HTR-8/SVneo (cell line): Measurements from ENCODE around the gene GUK1.
A peak's percentile ranks its signal among the peaks of the same experiment; 100 is the strongest.

Source experiments
- DNase-seq: peaks from one replicate; pipeline ENCODE4 v3.0.0; 2011; ENCODE audit warnings: low spot score, mixed read lengths; ENCODE audit not compliant: insufficient read length
- FAIRE-seq: peaks from 2 replicates; lab custom pipeline; 2011; peaks lifted over from hg19 to GRCh38; lab: Jason Lieb, UNC

Gene GUK1

DNA sequence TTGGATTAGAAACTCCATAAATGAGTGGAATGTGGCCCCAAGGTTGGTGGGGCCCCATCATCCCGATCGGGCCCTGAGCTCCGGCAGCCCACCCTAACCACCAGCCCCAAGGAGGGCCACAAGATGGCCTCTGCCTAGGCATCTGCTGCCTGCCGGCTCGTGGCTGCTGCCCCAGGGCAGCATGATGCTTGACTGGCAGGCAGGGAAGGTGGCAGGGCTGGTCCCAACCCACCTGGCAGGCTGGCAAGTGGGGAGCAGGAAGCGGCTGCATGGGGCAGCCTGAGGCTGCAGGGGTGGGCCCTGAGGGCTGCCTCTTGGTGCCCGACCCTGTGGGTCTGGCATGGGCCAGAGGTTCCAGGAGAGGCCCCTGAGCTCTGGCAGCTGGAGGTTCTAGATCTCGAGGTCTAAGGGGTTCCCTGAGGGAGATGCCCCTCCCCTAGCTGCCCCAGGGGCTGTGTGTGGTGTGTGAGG lies 8.9 kb downstream of the GUK1 start:
- no peak for FAIRE-seq
- DNase-seq = no peak

DNA sequence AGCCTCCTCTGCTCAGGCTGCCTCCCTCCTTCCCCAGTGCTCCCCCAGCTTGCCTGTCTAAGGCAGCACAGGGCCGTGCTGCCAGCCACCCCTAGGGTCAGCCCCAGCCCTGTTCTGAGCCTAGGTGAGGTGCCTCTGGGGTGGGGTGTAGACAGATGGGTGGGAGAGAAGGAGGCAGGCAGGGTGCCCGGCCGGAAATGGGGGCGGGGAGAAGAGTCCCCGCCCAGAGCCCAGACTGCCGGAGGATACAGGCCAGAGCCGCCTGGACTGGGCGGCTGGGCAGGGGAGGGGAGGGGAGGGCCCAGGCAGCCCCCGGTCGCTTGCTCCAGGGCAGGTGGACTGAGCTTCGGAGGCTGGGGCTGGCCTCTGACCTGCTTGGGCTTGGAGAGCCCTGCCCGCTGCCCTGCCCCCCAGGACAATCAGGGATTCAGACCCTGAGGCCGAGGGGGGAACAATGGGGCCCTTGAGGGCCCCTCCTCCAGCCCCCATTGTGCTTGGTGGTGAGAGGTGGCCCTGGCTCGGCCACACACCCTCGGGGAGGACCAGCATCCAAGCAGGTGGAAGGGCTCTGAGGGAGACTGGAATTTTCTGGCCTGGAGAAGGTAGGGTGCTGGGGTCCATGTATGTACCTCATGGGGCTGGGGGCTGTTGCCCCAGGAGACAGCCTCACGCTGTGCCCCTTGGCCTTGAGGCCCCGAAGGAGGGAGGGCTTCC lies 9.5 kb downstream of the GUK1 start, which contains the start of gene GJC2:
GJC2 (plus strand) TSS at position 525 of the 714 bp plus-strand sequence. CDS start 7,829 bp downstream, outside the sequence.
- no peak for DNase-seq
- FAIRE-seq = no peak

DNA sequence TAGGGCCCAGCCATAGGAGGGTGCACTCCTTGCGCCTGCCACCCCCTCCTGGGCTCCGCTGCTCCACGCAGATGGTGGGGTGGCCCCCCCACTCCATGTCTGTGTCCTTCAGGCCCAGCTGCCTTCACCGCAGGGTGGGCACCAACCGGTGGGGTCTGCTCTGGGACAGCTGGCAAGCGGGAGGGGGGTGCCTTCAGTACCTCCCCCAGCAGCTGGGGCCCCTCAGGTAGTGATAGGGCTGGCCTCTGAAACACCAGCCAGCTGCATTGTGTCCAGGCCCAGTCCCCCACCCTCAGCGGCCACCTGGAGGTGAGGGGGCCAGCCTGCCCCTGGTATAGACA lies 10.0 kb downstream of the GUK1 start:
- no peak for DNase-seq
- FAIRE-seq = no peak

DNA sequence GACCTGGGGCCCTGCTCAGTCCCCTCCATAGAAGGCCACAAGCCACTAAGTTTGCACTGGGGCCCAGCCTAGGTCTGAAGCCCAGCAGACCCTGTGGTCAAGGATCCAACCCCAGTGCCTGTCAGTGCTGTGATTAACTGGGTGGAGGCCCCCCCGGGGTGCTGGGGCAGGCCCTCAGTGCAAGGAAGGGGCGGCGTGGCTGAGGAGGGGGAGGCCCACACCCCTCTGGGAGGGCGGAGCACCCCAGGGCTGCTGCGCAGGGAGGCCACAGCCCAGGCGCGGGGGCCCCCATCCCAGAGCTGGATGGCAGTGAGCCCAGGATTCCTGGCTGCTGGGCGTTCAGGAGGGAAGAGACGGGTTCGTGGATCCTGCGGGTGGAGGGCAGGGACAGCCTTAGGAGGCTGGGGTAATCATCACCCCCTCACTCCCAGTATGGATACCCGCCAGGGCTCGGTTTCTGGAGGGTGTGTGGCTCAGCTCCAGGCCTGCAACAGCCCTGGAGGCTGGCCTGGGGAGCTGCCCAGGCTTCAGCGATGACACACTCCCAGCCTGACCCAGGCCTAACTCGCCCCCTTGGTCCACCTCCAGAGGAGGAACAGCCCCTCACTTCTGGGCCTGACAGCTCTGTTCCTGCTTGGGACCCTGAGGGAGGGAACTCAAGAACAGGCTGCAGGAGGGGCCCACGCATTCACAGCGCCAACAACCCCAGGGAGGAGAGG lies 10.5 kb downstream of the GUK1 start:
- FAIRE-seq (no peak), DNase-seq (no peak)

DNA sequence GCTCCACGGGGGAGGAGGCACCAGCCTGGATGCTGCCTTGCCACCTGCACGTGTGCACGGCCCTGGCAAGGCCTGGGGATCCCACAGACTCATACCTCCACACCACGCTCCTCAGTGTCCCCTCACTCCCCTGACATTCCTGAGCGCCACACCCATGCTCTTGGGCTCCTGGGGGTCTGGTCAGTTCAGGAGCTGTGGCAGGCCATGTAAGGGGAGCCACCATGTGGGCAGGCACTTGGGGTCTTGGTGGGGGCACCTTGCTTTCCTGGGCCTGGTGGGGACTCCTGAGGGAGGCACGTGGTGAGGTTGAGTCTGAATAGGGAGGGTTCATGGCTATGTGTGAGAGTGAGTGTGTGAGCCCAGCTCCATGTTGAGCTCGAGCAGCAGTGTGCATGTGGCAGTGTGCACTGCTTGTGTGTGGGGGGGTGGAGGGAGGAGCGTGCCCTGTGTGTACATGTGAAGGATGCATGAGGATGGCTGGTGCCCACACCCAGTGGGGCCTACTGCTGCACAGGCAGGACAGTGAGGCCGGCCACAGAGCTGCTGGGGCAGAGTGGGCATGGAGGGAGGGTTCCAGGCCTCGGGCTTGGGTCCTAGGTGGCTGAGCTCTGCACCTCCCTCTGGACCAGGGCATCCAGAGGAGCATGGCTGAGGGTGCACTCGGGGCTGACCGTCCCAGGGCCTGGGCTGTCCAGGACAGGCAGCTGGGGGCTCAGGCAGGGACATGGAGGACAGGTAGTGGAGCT lies 11.3 kb downstream of the GUK1 start:
- DNase-seq (no peak), FAIRE-seq (no peak)

DNA sequence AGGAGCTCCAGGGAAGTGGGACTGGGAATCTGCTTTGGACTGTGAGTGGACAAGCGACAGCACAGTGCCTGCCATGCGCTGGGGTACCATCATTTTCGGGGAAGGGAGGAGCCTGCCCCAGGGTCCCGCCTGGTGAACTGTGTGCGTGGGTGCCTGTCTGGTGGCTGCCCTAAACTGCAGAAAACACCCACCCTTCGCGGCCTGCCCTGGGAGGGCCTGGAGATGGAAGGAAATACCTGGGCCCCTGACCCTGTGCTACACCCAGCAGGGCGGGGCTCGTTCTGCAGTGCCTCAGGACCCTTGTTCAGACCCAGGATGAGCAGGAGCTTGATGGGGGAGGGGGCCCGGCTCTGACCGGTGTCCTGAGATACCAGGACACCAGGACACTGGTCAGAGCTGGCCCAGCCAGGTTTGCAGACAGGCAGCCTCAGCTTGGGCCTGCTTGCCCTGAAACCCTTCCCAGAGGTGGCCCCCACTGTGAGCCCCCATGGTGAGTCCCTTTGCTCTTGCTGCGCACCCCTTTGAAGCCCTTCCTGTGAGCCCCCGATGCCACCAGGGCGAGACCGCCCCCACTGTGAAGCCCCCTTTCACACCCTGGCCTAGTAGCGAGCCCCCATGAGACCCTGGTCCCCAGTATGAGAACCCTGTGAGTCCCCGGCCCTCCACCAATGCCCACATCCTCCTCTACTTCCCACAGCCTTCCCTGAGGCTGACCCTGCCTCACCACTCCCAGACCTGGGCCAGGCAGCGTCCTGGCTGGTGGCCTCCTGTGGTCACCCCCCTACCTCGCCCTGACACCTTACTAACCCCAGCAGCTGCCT lies 12.2 kb downstream of the GUK1 start:
- FAIRE-seq = no peak
- DNase-seq = no peak

DNA sequence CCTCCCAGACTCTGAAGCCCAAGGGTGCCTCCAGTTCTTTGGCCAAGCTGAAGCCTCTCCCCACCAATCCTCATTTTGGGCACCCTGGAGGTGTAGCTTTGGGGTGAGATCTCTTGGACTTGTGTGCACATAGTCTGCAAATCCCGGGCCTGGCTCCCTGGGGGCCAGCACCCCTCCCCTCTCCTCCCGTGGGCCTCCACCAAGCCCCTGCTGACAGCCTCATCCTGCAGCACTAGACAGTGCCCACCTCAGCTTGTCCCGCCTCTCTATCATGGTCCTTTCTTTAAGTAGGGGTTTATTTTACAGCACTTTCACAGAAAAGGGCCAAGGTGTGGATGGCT lies 12.8 kb downstream of the GUK1 start:
- FAIRE-seq = no peak

DNA sequence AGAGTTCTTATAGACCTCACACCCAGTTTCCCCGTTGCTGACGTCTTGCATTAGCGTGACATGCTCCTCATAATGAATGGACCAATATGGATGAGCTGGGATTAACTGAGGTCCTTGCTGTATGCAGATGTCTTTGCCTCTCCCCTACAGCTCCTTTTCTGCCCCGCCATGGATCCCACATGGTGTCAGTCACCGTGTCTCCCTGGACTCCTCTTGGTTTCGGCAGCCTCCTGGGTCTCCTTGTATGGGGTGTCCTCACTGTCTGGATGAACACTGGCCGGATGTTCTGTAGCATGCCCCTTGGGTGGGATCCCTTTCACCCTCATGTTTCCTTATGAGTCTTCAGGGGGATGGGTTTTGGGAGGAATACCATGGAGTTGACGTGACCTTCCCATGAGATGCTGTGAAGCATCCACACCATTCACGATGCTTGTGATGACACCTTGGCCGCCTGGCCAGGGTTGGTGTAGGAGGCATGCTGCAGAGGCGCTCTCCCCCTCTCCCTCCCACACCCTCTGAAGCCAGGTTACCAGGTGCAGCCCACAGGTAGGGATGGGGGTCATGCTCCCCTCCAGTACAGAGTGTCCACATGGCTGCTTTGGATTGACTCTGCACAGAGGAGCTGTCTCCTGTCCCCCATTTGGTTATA lies 14.1 kb downstream of the GUK1 start:
- FAIRE-seq (no peak), DNase-seq (no peak)

More for the DNA sequence above, 12.8 kb downstream of the GUK1 start:
- no peak for DNase-seq

DNA sequence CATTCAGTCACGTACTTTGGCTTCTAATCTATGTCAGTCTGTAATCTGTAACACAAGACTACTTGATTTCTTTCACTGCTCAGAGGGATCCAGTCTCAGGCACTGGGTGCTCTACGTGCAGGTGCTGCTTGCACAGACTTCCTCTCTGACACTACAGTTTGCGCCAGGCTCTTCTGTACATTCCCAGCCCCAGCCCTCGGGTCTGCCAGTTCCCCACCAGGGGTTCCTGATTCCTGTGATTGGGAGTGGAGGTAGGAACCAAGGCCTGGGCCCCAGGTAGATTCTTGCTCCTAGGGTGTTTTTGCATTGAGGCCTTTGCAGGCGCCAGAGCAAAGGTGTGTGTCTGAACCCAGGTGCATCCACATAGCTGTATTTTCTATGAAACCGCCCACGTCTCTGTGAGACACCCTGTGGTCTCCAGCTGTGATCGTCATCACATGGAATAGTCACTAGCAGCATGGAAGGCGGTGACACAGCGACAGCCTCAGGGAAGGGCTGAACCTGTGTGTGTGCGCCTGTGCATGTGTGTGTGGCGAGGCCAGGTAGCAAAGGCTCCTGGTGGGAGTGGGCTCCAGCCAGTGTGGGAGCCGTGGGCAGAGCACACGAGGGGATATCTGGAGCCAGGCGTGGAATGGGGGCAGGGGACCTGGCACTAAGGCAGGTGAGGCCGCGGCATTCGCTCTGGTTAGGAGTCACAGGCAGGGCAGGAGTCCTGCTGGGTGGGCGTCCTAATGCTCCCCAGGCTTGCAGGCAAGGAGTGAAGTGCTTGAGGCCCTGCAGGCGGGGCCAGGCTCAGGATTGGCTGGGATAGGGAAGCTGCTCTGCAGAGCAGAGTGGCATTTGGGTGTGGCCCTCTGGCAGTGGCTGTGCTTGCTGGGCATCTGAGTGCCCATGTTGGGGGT lies 14.8 kb downstream of the GUK1 start:
- FAIRE-seq (no peak), DNase-seq (no peak)

DNA sequence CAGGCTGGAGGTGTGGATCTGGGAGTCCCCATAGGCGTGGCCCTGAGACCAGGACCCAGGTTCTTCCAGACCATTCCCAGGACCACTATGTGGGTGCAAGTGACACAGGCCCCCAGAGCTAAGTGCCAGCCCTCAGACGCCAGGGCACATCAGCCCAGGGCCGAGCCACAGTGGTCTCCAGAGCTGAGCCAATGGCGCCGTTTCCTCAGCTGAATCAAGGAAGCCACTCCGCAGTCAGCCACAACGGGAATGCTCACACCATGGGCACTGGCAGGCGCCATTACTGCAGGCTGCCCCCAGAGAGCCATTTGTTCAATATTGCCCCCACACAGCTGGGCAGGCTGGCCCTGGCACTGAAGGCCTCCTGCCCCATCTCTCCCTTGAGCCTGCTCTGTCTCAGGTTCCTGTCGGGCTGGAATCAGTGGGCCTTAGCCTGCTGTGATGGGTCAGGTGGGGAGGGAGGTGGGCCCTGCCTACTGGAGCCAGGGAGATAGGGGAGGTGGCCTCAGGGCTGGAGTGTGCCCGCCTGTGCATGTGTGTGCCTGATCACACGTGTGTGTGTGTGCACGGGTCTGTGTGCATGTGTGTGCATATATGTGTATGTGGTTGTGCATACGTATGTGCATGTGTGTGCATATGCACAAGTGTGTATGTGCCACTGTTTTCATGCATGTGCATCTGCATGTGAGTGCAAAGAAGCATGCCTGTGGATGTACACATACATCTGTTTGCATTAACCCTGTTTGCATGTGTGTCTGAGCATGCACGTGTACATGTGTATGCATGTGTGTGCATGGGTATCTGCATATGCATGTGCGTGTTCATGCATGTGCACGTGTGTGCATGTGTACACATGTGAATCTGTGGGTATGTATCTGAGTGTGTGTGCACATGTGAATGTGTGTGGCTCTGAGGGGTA lies 15.8 kb downstream of the GUK1 start:
- peak; percentile 86 for FAIRE-seq
- DNase-seq = no peak

DNA sequence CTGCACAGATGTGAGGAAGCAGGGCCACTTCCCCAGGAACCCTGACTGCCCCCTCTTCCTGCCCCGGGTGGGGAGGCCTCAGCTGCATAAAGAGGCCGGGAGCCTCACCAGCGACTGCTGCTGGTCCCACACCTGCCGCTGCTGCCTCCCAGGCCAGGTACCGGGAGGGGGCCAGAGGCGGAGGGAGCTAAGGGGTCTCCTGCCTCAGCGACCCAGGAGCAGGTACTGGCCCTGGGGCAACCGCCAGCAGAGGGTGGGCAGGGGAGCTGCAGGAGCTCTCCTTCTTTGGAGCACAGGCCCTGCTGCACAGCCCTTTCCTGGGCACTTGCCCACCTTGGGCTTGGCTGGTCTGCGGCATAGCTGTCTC lies 16.4 kb downstream of the GUK1 start:
- no peak for FAIRE-seq
- DNase-seq = no peak

DNA sequence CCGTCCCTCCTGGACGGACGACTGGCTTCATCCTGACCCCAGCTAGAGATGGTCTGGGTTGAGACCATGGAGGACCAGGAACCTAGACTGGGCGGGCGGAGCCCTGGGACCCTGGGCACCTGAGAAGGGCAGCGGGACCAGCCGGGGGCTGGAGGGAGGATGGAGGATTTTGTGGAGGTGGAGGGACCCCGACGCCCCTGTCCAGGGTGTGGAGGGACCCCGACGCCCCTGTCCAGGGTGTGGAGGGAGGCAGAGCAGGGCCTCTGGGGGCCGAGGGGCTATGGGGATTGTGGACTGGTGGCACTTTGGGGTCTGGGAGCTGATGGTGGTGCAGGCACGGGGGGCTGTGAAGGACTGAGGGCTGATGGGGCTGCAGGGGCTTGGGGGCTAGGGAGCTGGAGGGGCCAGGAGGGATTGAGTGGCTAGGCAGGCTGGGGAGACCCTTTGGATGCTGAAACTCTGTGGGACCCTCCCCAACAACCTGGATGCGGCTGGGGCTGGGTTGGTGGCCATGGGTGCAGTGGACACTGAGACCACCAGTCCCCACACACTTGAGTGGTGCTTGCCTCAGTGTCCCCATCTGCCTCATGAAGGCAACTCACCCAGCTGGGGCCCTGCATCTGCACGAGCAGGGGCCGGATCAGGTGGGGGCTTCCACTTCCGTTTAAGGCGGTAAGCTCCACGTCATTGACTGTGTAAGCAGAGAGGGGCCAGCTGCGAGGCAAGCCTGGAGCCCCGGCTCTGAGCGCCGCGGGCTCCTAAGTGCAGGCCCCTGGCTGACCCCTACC lies 17.1 kb downstream of the GUK1 start:
- DNase-seq = no peak
- FAIRE-seq = no peak

DNA sequence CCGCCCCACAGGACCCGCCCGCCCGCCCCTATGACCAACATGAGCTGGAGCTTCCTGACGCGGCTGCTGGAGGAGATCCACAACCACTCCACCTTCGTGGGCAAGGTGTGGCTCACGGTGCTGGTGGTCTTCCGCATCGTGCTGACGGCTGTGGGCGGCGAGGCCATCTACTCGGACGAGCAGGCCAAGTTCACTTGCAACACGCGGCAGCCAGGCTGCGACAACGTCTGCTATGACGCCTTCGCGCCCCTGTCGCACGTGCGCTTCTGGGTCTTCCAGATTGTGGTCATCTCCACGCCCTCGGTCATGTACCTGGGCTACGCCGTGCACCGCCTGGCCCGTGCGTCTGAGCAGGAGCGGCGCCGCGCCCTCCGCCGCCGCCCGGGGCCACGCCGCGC lies 17.6 kb downstream of the GUK1 start:
- no peak for FAIRE-seq

DNA sequence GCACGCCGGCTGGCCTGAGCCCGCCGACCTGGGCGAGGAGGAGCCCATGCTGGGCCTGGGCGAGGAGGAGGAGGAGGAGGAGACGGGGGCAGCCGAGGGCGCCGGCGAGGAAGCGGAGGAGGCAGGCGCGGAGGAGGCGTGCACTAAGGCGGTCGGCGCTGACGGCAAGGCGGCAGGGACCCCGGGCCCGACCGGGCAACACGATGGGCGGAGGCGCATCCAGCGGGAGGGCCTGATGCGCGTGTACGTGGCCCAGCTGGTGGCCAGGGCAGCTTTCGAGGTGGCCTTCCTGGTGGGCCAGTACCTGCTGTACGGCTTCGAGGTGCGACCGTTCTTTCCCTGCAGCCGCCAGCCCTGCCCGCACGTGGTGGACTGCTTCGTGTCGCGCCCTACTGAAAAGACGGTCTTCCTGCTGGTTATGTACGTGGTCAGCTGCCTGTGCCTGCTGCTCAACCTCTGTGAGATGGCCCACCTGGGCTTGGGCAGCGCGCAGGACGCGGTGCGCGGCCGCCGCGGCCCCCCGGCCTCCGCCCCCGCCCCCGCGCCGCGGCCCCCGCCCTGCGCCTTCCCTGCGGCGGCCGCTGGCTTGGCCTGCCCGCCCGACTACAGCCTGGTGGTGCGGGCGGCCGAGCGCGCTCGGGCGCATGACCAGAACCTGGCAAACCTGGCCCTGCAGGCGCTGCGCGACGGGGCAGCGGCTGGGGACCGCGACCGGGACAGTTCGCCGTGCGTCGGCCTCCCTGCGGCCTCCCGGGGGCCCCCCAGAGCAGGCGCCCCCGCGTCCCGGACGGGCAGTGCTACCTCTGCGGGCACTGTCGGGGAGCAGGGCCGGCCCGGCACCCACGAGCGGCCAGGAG lies 18.3 kb downstream of the GUK1 start:
- FAIRE-seq = no peak
- DNase-seq = no peak

More for the DNA sequence above, 17.6 kb downstream of the GUK1 start:
- no peak for DNase-seq

DNA sequence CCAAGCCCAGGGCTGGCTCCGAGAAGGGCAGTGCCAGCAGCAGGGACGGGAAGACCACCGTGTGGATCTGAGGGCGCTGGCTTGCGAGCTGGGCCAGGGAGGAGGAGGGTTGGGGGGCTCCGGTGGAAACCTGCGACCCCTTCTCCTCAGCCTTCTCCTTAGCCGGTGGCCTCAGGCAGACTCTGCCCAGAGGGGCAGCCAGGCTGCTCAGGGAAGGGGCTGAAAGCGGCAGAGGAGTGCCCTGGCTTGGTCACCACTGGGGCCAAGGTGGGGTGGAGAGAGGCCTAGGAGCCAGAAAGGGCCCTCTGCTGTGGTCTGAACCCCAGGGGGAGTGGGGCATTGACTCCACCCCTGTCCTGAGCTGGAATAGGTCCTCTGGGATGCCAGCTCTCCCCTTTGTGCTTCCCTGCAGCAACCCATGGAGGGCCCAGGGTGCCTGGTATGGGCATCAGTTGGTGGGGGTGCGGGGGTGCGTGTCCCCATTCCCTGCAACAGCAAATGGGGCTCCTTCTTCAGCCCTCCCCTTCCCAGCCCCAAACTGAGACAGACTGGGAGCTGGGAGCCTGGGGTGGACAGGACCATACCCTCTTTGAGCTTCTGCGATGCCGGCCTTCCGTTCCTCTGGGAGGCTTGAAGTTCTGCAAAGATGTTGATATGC lies 19.1 kb downstream of the GUK1 start:
- DNase-seq (no peak), FAIRE-seq (no peak)
